Type B pancreatic cell (in vitro differentiated cells): ENCODE results near the gene SEMA4F. TPM values are rescaled to one million over a fixed set of nuclear protein-coding genes. Genes with fewer than 3 reads are reported as not detected.

Source experiments
- DNase-seq: peaks from one replicate; pipeline ENCODE4 v3.0.0; 2021; ENCODE audit warnings: mixed read lengths; ENCODE audit not compliant: unreplicated experiment; ENCODE audit errors: extremely low spot score
- H3K27ac Mint-ChIP-seq: 2 replicates; pipeline ENCODE4 v1.8.0; 2021; ENCODE audit warnings: mild to moderate bottlenecking, mixed read lengths
- H3K27me3 Mint-ChIP-seq: 2 replicates; pipeline ENCODE4 v1.8.0; 2021; ENCODE audit warnings: mixed read lengths
- H3K36me3 Mint-ChIP-seq: 2 replicates; pipeline ENCODE4 v1.8.0; 2021; ENCODE audit warnings: mixed read lengths
- H3K4me1 Mint-ChIP-seq: one replicate; pipeline ENCODE4 v1.8.0; 2021; ENCODE audit warnings: mixed read lengths; ENCODE audit not compliant: unreplicated experiment
- H3K4me3 Mint-ChIP-seq: 2 replicates; pipeline ENCODE4 v1.8.0; 2021; ENCODE audit warnings: mild to moderate bottlenecking, mixed read lengths
- H3K9me3 Mint-ChIP-seq: 2 replicates; pipeline ENCODE4 v1.8.0; 2021; ENCODE audit warnings: mixed read lengths
- long read RNA-seq: library from polyadenylated mRNA; unstranded; transcript quantifications from one replicate; pipeline ENCODE4 v2.0.0, GENCODE V29; 2020
- total RNA-seq: library from RNA; stranded (reverse); gene quantifications from 2 replicates; pipeline ENCODE4 v1.2.1, GENCODE V29; 2021; ENCODE audit warnings: low replicate concordance
- TF ChIP-seq, protein P1 (sequence below): fragments of 200-600 bp; sonication (generic); conservative IDR thresholded peaks from 2 replicates; pipeline ENCODE4 v1.5.0; 2021; ENCODE audit warnings: antibody characterized with exemption, mild to moderate bottlenecking

The SEMA4F gene, protein sequence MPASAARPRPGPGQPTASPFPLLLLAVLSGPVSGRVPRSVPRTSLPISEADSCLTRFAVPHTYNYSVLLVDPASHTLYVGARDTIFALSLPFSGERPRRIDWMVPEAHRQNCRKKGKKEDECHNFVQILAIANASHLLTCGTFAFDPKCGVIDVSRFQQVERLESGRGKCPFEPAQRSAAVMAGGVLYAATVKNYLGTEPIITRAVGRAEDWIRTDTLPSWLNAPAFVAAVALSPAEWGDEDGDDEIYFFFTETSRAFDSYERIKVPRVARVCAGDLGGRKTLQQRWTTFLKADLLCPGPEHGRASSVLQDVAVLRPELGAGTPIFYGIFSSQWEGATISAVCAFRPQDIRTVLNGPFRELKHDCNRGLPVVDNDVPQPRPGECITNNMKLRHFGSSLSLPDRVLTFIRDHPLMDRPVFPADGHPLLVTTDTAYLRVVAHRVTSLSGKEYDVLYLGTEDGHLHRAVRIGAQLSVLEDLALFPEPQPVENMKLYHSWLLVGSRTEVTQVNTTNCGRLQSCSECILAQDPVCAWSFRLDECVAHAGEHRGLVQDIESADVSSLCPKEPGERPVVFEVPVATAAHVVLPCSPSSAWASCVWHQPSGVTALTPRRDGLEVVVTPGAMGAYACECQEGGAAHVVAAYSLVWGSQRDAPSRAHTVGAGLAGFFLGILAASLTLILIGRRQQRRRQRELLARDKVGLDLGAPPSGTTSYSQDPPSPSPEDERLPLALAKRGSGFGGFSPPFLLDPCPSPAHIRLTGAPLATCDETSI
- 7.1 and 17.0 TPM in 2 replicates for total RNA-seq
- long read RNA-seq, full-length matches to known transcripts = 1 of 6 reads
- long read RNA-seq, partial matches to known transcripts = 1 of 6 reads
- long read RNA-seq, other reads (novel, unspliced or antisense) = 4 of 6 reads

DNA sequence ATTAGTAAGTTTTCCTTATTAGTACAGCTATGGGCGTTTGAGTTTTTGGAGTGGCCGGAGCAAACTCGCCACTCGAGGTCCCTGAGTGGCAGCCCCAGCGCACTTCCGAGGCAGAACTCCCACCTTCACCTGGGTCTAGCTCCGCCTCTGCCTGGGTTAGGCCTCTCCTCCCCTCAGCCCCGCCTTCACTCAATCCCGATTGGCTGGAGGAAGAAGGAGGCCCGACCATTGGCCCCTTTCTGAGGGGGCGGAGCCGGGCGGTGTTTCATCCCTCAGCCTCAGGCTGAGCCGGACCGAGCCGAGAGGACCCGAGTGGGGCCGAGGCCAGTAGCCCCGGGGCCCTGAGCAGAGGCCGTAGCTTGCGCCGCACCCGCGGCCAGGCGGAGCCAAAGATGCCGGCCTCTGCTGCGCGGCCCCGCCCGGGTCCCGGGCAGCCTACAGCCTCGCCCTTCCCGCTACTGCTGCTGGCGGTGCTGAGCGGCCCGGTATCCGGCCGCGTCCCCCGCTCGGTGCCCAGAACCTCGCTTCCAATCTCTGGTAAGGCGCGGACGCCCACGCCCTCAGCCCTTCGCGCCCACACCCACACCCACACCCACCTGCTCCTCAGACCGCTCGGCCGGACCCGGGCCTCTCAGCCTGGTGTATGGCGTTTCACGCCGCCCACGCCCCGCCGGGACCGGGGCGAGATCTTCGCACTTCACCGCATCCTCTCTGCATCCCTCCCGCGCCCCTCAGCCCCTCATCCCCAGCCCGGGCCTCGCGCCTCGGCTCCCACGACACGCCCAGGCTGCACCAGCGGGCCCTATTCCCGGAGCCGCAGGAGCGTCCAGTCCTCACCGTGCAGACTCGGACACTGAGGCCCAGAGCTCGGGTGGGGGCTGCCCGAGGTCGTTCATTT, at the start of gene SEMA4F:
SEMA4F (plus strand) TSS at position 263 of the 898 bp plus-strand sequence; CDS start at position 393, 130 bp downstream.
- Mint-ChIP-seq H3K4me3 (peak within 1 kb of the TSS; percentile 87), H3K9me3 (no peaks in the 10 kb centered on the region)
- TF ChIP-seq, protein P1, sequence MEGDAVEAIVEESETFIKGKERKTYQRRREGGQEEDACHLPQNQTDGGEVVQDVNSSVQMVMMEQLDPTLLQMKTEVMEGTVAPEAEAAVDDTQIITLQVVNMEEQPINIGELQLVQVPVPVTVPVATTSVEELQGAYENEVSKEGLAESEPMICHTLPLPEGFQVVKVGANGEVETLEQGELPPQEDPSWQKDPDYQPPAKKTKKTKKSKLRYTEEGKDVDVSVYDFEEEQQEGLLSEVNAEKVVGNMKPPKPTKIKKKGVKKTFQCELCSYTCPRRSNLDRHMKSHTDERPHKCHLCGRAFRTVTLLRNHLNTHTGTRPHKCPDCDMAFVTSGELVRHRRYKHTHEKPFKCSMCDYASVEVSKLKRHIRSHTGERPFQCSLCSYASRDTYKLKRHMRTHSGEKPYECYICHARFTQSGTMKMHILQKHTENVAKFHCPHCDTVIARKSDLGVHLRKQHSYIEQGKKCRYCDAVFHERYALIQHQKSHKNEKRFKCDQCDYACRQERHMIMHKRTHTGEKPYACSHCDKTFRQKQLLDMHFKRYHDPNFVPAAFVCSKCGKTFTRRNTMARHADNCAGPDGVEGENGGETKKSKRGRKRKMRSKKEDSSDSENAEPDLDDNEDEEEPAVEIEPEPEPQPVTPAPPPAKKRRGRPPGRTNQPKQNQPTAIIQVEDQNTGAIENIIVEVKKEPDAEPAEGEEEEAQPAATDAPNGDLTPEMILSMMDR = no peak

DNA sequence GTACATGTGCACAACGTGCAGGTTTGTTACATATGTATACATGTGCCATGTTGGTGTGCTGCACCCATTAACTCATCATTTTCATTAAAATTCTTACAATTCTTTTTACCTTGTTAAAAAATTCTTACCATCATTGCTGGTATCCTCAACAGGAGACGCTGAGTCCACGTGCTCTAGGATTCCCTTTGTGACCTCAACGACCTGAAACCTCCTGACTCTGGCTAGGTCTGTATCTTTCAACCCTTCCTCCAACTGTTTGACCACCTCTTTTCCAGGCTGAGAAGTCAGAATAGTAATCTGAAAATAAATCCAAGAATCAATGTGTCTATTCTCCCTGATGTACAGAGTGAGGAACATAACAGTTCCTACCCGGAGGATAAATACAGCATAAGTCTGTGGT, 47.1 kb upstream of the SEMA4F start:
- Mint-ChIP-seq H3K4me3 (no peak overlapping the region), H3K27me3 (peaks cover 44% of the 10 kb centered on the region), H3K27ac (no peak overlapping the region), H3K36me3 (no peaks in the 10 kb centered on the region), H3K4me1 (no peaks in the 10 kb centered on the region), H3K9me3 (no peaks in the 10 kb centered on the region)
- TF ChIP-seq, protein P1 = no peak
- DNase-seq = no peak

More for the DNA sequence above, at the start of gene SEMA4F:
- Mint-ChIP-seq H3K4me1 (peaks cover 9% of the 10 kb centered on the region), H3K36me3 (peaks cover 4% of the 10 kb centered on the region), H3K27me3 (peaks cover 16% of the 10 kb centered on the region), H3K27ac (peak within 1 kb of the TSS; percentile 59)
- peak; percentile 96 for DNase-seq

DNA sequence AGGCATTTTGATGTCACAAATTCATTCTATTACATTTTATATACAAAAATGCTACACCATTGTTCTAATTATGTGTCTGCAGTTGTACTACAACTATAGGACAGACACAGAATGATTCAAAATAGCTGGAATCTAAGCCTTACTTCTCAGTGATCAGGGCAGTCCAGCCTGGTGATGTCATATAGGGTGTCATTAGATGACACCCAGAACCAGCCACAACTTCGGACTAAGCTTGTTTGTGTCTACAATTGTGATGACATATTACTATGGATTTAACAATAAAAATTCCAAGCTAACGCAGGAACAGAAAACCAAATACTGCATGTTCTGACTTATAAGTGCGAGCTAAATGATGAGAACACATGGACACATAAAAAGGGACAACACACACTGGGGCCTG, 36.9 kb upstream of the SEMA4F start:
- H3K36me3 Mint-ChIP-seq = no peaks in the 10 kb centered on the region
- TF ChIP-seq, protein P1 = no peak
- DNase-seq = no peak
- no peaks in the 10 kb centered on the region for H3K9me3 Mint-ChIP-seq
- no peaks in the 10 kb centered on the region for H3K4me1 Mint-ChIP-seq
- H3K27ac Mint-ChIP-seq = no peak overlapping the region
- H3K27me3 Mint-ChIP-seq = peaks cover 28% of the 10 kb centered on the region
- no peak overlapping the region for H3K4me3 Mint-ChIP-seq

DNA sequence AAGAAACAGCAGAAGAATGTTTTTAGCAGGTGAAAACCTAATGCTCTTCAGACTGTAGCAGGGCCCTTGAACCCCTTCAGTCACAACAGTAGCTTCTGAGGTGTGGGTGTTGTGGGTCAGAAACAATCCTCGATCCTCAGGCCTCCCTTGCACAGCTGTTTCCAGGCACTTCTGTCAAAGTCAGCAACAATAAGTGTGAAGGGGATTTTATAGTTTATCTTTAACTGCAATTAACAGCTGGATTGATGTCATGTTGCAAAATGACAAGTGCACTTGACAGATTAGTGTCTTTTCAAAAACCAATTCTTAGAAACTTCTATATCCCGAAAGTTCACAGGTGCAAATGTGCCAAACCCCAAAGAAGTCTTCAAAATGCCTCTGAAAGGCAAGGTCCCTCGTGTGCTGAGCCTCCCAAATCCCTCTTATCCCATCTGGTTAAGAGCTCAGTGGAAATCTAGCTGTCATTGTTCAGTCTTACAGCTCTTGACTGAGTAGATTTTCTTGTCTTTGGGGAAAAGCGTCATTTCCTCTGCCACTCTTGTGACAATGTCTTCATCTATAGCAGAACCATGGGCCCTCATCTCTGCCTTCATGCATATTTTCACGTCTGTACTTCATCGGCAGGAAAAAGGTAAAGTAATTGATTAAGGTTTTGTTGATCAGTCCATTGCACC, 35.5 kb upstream of the SEMA4F start:
- H3K27me3 Mint-ChIP-seq = peaks cover 28% of the 10 kb centered on the region
- H3K36me3 Mint-ChIP-seq = no peaks in the 10 kb centered on the region
- H3K4me1 Mint-ChIP-seq = no peaks in the 10 kb centered on the region
- DNase-seq = no peak
- H3K4me3 Mint-ChIP-seq = no peak overlapping the region
- no peaks in the 10 kb centered on the region for H3K9me3 Mint-ChIP-seq
- TF ChIP-seq, protein P1 = no peak
- H3K27ac Mint-ChIP-seq = no peak overlapping the region
